Fibroblast of lung (primary cell): ENCODE results near the gene VGLL4.

Experiments used
- EZH2 ChIP-seq: IDR thresholded peaks from 2 replicates; pipeline ENCODE4 v1.5.1; 2012; ENCODE audit warnings: low read length, control low read depth, mild to moderate bottlenecking; ENCODE audit errors: missing control alignments
- TF ChIP-seq, protein P1 (sequence below), 2 donors: IDR thresholded peaks in 1 of 2; conservative IDR thresholded peaks in 1 of 2; 1 replicate in 1 of 2; 2 replicates in 1 of 2; pipeline ENCODE4 v1.5.1; 2011 to 2012; ENCODE audit warnings: low read length in 2 of 2, control low read depth in 1 of 2, inconsistent platforms in 1 of 2, low read depth in 1 of 2, mild to moderate bottlenecking in 1 of 2

DNA sequence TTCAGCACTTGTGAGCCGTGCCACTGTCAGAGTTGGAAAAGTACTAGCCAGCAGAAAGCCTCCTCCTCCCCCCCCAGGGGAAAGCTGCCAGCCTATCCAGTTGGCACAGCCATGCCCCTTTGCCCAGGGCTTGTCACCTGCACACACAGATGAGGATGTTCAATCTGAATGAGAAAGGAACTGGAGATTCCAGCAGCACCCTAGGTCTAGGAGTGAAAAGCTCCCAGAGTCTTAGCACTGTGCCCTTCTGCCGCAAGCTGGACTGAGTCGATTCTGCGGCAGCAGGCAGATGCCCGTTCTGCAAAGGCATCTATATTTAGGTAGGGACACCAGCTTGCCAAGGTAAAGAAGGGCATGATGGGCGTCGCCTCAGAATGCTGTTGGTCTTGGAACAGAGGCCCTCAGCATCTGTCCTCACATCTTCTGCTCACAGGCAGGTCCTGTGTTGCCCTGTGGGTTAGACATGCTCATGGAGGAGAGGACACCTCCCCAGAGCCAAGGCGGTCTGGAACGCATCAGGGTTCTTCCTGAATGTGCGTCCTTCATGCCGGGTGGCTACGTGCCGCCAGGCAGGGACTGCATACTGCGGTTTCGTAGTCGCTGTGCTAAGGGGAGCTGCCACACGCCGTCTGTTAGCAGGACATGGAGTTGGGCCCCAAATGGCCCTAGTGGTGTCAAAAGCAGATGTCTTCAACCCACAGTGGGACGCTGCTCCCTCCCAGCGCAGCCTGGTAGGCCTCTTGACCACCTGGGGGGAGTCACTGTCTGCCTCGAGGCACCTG lies 109.5 kb downstream of the VGLL4 start:
- TF ChIP-seq, protein P1, sequence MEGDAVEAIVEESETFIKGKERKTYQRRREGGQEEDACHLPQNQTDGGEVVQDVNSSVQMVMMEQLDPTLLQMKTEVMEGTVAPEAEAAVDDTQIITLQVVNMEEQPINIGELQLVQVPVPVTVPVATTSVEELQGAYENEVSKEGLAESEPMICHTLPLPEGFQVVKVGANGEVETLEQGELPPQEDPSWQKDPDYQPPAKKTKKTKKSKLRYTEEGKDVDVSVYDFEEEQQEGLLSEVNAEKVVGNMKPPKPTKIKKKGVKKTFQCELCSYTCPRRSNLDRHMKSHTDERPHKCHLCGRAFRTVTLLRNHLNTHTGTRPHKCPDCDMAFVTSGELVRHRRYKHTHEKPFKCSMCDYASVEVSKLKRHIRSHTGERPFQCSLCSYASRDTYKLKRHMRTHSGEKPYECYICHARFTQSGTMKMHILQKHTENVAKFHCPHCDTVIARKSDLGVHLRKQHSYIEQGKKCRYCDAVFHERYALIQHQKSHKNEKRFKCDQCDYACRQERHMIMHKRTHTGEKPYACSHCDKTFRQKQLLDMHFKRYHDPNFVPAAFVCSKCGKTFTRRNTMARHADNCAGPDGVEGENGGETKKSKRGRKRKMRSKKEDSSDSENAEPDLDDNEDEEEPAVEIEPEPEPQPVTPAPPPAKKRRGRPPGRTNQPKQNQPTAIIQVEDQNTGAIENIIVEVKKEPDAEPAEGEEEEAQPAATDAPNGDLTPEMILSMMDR (conservative IDR thresholded peaks at IDR 0.05 in 1 of 2, IDR thresholded peaks at IDR 0.05 in 1 of 2; ENCODE audit: low read depth in 1 of 2, low read length in 2 of 2): no peak
- no peak for TF ChIP-seq EZH2
